PC-9 (cell line): ENCODE measurements around the gene GTPBP6. TPM values are rescaled to one million over a fixed set of nuclear protein-coding genes. Genes with fewer than 3 reads are reported as not detected.

Source experiments
- BruUV-seq: library from RNA; stranded (reverse); fragments of 400-500 nt; replicated peaks from 2 replicates; lab custom pipeline; 2021; lab: Mats Ljungman, UMichigan
- CTCF ChIA-PET: fragments of 300-600 bp; sonication (Branson Sonifier 250); formaldehyde crosslinking; loops from one replicate; lab custom pipeline; 2022; ENCODE audit warnings: antibody characterized with exemption; lab: Charles Lee
- POLR2A ChIA-PET: fragments of 300-600 bp; sonication (Branson Sonifier 250); formaldehyde crosslinking; loops from one replicate; lab custom pipeline; 2022; ENCODE audit warnings: antibody characterized with exemption; ENCODE audit not compliant: unreplicated experiment; lab: Charles Lee
- DNase-seq, 2 experiments: peaks; one replicate each; pipeline versions ENCODE4 v3.0.0 to v3.0.0-alpha.2; 2015 to 2022; ENCODE audit warnings: mixed read lengths in 1 of 2
- H2AFZ ChIP-seq: fragments of 200-600 bp; sonication (generic); 2 replicates; pipeline ENCODE4 v1.8.1; 2017; ENCODE audit warnings: antibody characterized with exemption
- H3F3A ChIP-seq: fragments of 200-600 bp; sonication (generic); 2 replicates; pipeline ENCODE4 v1.8.1; 2017; ENCODE audit warnings: antibody characterized with exemption, mild to moderate bottlenecking, low read depth; ENCODE audit not compliant: insufficient read depth
- H3K27ac ChIP-seq: fragments of 200-600 bp; sonication (generic); 2 replicates; pipeline ENCODE4 v1.6.1; 2016; ENCODE audit warnings: mixed run types
- H3K27me3 ChIP-seq: fragments of 200-600 bp; sonication (generic); 2 replicates; pipeline ENCODE4 v1.6.1; 2016; ENCODE audit warnings: low read depth, mixed run types; ENCODE audit not compliant: insufficient read depth
- H3K36me3 ChIP-seq: fragments of 200-600 bp; sonication (generic); 2 replicates; pipeline ENCODE4 v1.6.1; 2016; ENCODE audit warnings: low read depth, mixed run types
- H3K4me1 ChIP-seq: fragments of 200-600 bp; sonication (generic); replicated peaks from 2 replicates; pipeline ENCODE4 v1.6.1; 2016; ENCODE audit warnings: mixed run types; ENCODE audit not compliant: insufficient read depth
- H3K4me2 ChIP-seq: fragments of 200-600 bp; sonication (generic); 2 replicates; pipeline ENCODE4 v1.6.1; 2017; ENCODE audit warnings: mixed run types
- H3K4me3 ChIP-seq: fragments of 200-600 bp; sonication (generic); 2 replicates; pipeline ENCODE4 v1.6.1; 2016; ENCODE audit warnings: mixed run types
- H3K79me2 ChIP-seq: fragments of 200-600 bp; sonication (generic); 2 replicates; pipeline ENCODE4 v1.6.1; 2017; ENCODE audit warnings: low read depth, mixed run types
- H3K9me2 ChIP-seq: fragments of 200-600 bp; sonication (generic); 2 replicates; pipeline ENCODE4 v1.8.1; 2017; ENCODE audit warnings: mild to moderate bottlenecking; ENCODE audit not compliant: insufficient read depth
- H3K9me3 ChIP-seq: fragments of 200-600 bp; sonication (generic); 2 replicates; pipeline ENCODE4 v1.8.1; 2016; ENCODE audit warnings: low read depth; ENCODE audit not compliant: insufficient read depth
- H4K20me1 ChIP-seq: fragments of 200-600 bp; sonication (generic); 2 replicates; pipeline ENCODE4 v1.8.1; 2017; ENCODE audit not compliant: insufficient read depth
- EZH2 ChIP-seq: fragments of 200-600 bp; sonication (generic); IDR thresholded peaks from 2 replicates; pipeline ENCODE4 v1.8.0; 2017; ENCODE audit warnings: antibody characterized with exemption, low read depth
- intact Hi-C: fragments of 100-400 bp; cut with micrococcal nuclease; formaldehyde crosslinking; loops from one replicate; pipeline ENCODE4 v1.10.0; 2022; ENCODE audit not compliant: unreplicated experiment
- total RNA-seq: library from RNA; stranded (reverse); gene quantifications from 2 replicates; pipeline ENCODE4 v1.2.3, GENCODE V29; 2021
- TF ChIP-seq, protein P1 (sequence below): fragments of 200-600 bp; sonication (generic); conservative IDR thresholded peaks from 2 replicates; pipeline ENCODE4 v1.6.1; 2017; ENCODE audit warnings: mixed run types, antibody characterized with exemption, mild to moderate bottlenecking, moderate library complexity

GTPBP6 gene
- total RNA-seq, 1 experiment from 2014 or later: 43.5 TPM

DNA sequence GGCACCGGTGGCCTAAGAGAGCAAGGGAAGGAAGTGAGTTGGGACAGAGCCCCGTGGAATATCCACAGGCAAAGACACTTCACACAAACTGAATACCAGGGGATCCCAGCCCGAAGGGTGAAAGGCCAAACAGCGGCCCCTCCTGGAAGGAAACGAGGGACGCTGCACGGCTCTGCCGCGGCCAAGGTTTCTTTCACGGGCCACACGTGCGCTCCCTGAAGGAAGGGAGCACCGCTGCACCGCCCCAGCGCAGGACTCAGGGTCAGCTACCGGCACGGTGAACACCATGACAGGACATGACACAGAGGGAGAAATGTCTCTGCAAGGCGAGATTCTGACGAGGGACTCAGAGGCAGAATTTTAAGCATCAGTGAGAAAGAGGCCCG lies 31.5 kb upstream of the GTPBP6 start:
- no TSS peak for BruUV-seq
- no peak for TF ChIP-seq EZH2
- TF ChIP-seq, protein P1, sequence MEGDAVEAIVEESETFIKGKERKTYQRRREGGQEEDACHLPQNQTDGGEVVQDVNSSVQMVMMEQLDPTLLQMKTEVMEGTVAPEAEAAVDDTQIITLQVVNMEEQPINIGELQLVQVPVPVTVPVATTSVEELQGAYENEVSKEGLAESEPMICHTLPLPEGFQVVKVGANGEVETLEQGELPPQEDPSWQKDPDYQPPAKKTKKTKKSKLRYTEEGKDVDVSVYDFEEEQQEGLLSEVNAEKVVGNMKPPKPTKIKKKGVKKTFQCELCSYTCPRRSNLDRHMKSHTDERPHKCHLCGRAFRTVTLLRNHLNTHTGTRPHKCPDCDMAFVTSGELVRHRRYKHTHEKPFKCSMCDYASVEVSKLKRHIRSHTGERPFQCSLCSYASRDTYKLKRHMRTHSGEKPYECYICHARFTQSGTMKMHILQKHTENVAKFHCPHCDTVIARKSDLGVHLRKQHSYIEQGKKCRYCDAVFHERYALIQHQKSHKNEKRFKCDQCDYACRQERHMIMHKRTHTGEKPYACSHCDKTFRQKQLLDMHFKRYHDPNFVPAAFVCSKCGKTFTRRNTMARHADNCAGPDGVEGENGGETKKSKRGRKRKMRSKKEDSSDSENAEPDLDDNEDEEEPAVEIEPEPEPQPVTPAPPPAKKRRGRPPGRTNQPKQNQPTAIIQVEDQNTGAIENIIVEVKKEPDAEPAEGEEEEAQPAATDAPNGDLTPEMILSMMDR: no peak
- Histone ChIP-seq H3K36me3 (no peaks in the 10 kb centered on the region), H4K20me1 (no peaks in the 10 kb centered on the region), H3F3A (no peaks in the 10 kb centered on the region), H3K4me3 (no peak overlapping the region), H2AFZ (no peak overlapping the region), H3K9me2 (no peaks in the 10 kb centered on the region), H3K4me2 (no peak overlapping the region), H3K27ac (no peak overlapping the region), H3K79me2 (no peaks in the 10 kb centered on the region), H3K4me1 (no peaks in the 10 kb centered on the region), H3K9me3 (no peaks in the 10 kb centered on the region), H3K27me3 (no peaks in the 10 kb centered on the region)
- intact Hi-C loops: no loop called here
- CTCF ChIA-PET: no interaction called here
- no peak for DNase-seq
- POLR2A ChIA-PET: no interaction called here

GRCh38 chrX:349702-350101 lies 31.1 kb upstream of the GTPBP6 start:
- no peak overlapping the region for H3K4me2 ChIP-seq
- no peak for TF ChIP-seq EZH2
- TF ChIP-seq, protein P1: no peak
- ChIA-PET POLR2A (no interaction called here), CTCF (no interaction called here)
- intact Hi-C loops: no loop called here
- no peaks in the 10 kb centered on the region for H4K20me1 ChIP-seq
- no TSS peak for BruUV-seq
- H3K9me2 ChIP-seq: no peaks in the 10 kb centered on the region
- H3K27me3 ChIP-seq: no peaks in the 10 kb centered on the region
- H3K27ac ChIP-seq: no peak overlapping the region
- H3K4me3 ChIP-seq: no peak overlapping the region
- no peak for DNase-seq
- H3K36me3 ChIP-seq: no peaks in the 10 kb centered on the region
- H3K9me3 ChIP-seq: no peaks in the 10 kb centered on the region
- no peak overlapping the region for H2AFZ ChIP-seq
- H3F3A ChIP-seq: no peaks in the 10 kb centered on the region
- H3K79me2 ChIP-seq: no peaks in the 10 kb centered on the region
- H3K4me1 ChIP-seq: no peaks in the 10 kb centered on the region

- H3K79me2 ChIP-seq: no peaks in the 10 kb centered on the region
- no peaks in the 10 kb centered on the region for H4K20me1 ChIP-seq
- no peaks in the 10 kb centered on the region for H3F3A ChIP-seq
- no peak for TF ChIP-seq EZH2
- TF ChIP-seq, protein P1: no peak
- no peaks in the 10 kb centered on the region for H3K4me1 ChIP-seq
- ChIA-PET CTCF (no interaction called here), POLR2A (no interaction called here)
- no peak overlapping the region for H3K4me2 ChIP-seq
- H3K27me3 ChIP-seq: no peaks in the 10 kb centered on the region
- intact Hi-C loops: no loop called here
- H3K27ac ChIP-seq: no peak overlapping the region
- no TSS peak for BruUV-seq
- no peak for DNase-seq
- no peak overlapping the region for H2AFZ ChIP-seq
- no peaks in the 10 kb centered on the region for H3K9me3 ChIP-seq
- H3K4me3 ChIP-seq: no peak overlapping the region
- H3K36me3 ChIP-seq: no peaks in the 10 kb centered on the region
- no peaks in the 10 kb centered on the region for H3K9me2 ChIP-seq
Observed at GRCh38 chrX:349196-349595, 30.6 kb upstream of the GTPBP6 start.
